Adrenal gland (tissue), 12 donors: ENCODE measurements around the gene PSMB3. TPM values are rescaled to one million over a fixed set of nuclear protein-coding genes. Genes with fewer than 3 reads are reported as not detected.
A peak's percentile ranks its signal among the peaks of the same experiment; 100 is the strongest.
"Not testable (repeated sequence)": the region's sequence is repeated elsewhere in the genome, so short reads cannot be mapped to it uniquely, and the experiment has no call there.

Experiments
- DNase-seq, 7 donors: peaks; one replicate each; pipeline ENCODE4 v3.0.0-alpha.2; 2019 to 2020
- H3K27ac ChIP-seq, 5 donors: fragments of 200-600 bp; sonication (generic) in 4 of 5; 1 replicate in 3 of 5; 2 replicates in 2 of 5; pipeline versions ENCODE4 v1.5.1 to v1.8.0; 2016 to 2020; ENCODE audit warnings: mild to moderate bottlenecking in 1 of 5
- H3K27me3 ChIP-seq: fragments of 200-600 bp; 2 replicates; pipeline ENCODE4 v1.8.0; 2021
- H3K36me3 ChIP-seq, 2 donors: fragments of 200-600 bp; replicated peaks in 1 of 2; 1 replicate in 1 of 2; 2 replicates in 1 of 2; pipeline versions ENCODE4 v1.5.1 to v1.8.0; 2018 to 2022
- H3K4me1 ChIP-seq, 2 donors: fragments of 200-600 bp; replicated peaks in 1 of 2; 1 replicate in 1 of 2; 2 replicates in 1 of 2; pipeline versions ENCODE4 v1.5.1 to v1.8.0; 2018 to 2021
- H3K4me3 ChIP-seq, 4 donors: fragments of 200-600 bp; sonication (generic) in 3 of 4; one replicate each; pipeline ENCODE4 v1.5.1; 2016 to 2018
- H3K9me3 ChIP-seq, 3 donors: fragments of 200-600 bp; sonication (generic) in 1 of 3; replicated peaks in 1 of 3; 1 replicate in 2 of 3; 2 replicates in 1 of 3; pipeline versions ENCODE4 v1.5.1 to v1.8.0; 2016 to 2021
- CTCF ChIP-seq, 6 experiments: fragments of 450-650 bp in 4 of 6; fragments of 200-600 bp in 2 of 6; sonication (generic) in 1 of 6; IDR thresholded peaks; 1 replicate in 5 of 6; 2 replicates in 1 of 6; pipeline versions ENCODE4 v1.5.1 to v1.8.0; 2016 to 2021; ENCODE audit warnings: antibody characterized with exemption in 6 of 6, mild to moderate bottlenecking in 2 of 6, moderate library complexity in 1 of 6
- POLR2A ChIP-seq, 2 donors: fragments of 450-650 bp; IDR thresholded peaks; one replicate each; pipeline ENCODE4 v1.6.1; 2017; ENCODE audit warnings: antibody characterized with exemption in 2 of 2, mild to moderate bottlenecking in 2 of 2, moderate library complexity in 1 of 2
- WGBS, 4 donors: extraction: QIAGEN DNeasy Blood & Tissue Kit in 2 of 4; methylation state at CpG; one replicate each; pipeline versions ENCODE4 v1.1.5 to v1.1.7; 2013 to 2017; 5-methylcytosine and 5-hydroxymethylcytosine counted together
- intact Hi-C, 2 donors: fragments of 100-400 bp; cut with DNase I; formaldehyde crosslinking; loops; one replicate each; pipeline versions ENCODE4 v1.14.1 to v1.15.0; 2022 to 2023
- polyA plus RNA-seq, 3 donors: library from polyadenylated mRNA; stranded (reverse); fragments of 200-250 nt in 2 of 3; fragments of 350-450 nt in 1 of 3; fragmentation: Illumina TruSeq in 1 of 3; extraction: RNeasy Lipid Tissue Mini Kit (QIAGEN cat#74804) in 1 of 3; gene quantifications; one replicate each; pipeline ENCODE4 v1.2.3, GENCODE V29; 2013 to 2014
- total RNA-seq, 9 donors: library from RNA; depleted of rRNA in 4 of 9; stranded (reverse); fragments of >200 nt in 4 of 9; fragments of 120-200 nt in 1 of 9; fragmentation: NEBNext Ultra II Directional in 1 of 9; extraction: Animal tissue kit (Norgen Biotek cat#: 25700) in 1 of 9; gene quantifications; one replicate each; pipeline versions ENCODE4 v1.1.0 to v1.2.4, GENCODE V29; 2013 to 2023
- donor health status: healthy with polysubstance abuse.
- donor health status: Bipolar disorder and iron deficiency.
- donor health status: DM: yes; HTN: yes; CAD: no.
- donor health status: DM: no; HTN: no; CAD: no.
- donor health status: DM: no; HTN: no; CAD: no.
- donor health status: DM: yes; HTN: yes; CAD: no.

Gene PSMB3
- total and polyA plus RNA-seq, 12 donors, result 138 to 556 (median 242) TPM

DNA sequence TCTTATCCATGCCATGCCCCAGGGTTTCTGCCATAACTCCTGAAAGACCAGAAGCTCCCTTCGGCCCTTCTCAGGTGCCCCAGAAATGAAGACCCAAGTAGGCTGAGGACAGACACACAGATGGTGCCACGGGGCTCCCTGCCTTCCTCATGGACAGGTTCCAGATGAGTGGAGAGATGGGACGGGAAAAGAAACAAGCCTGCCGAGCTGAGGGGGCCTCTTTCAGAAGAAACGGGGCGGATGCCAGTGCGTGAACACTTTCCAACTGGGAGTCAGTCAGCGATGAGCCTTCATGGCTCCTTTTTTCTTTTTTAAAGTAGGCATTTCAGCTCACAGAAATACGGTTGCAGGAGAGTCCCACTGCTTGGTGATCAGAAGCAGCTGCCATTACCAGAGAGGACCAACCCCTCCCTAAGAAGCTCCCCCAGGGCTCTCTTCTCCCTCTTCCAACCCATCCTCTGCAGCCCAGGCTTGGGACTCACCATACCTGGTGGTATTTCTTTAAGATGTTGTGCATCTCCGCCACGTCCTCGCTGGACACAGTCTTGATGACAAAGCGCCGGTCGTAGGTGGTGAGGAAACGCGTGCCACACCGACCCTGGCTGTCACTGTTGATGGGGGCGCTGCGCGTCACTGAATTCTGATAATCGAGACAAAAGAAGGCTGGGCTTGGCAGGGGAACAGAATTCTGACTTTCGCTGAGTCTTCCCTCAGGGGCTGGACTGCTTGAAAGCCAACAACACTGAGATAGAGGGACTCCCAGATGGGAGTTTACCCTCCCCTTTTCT, 27.6 kb downstream of the PSMB3 start:
- TF ChIP-seq POLR2A (IDR thresholded peaks at IDR 0.05), result no peak
- TF ChIP-seq CTCF (IDR thresholded peaks at IDR 0.05), result no peak
- Histone ChIP-seq H3K4me3 (no peak overlapping the region), H3K36me3 (peaks cover 0 to 98% of the 10 kb centered on the region in 2 donors), H3K27me3 (no peaks in the 10 kb centered on the region), H3K9me3 (no peaks in the 10 kb centered on the region), H3K4me1 (no peaks in the 10 kb centered on the region), H3K27ac (no peak overlapping the region)
- intact Hi-C loops, result no loop called here
- DNase-seq, result no peak
- 89 to 92% (median 89%) methylated on average over 23 of the region's 23 CpGs for WGBS, 4 donors

- Histone ChIP-seq H3K36me3 (peaks cover 0 to 82% of the 10 kb centered on the region in 2 donors), H3K4me1 (peaks cover 0 to 10% of the 10 kb centered on the region in 2 donors), H3K27ac (no peak overlapping the region), H3K27me3 (no peaks in the 10 kb centered on the region), H3K4me3 (no peak overlapping the region), H3K9me3 (no peaks in the 10 kb centered on the region)
- no peak for DNase-seq
- TF ChIP-seq CTCF (IDR thresholded peaks at IDR 0.05) (no peak), POLR2A (IDR thresholded peaks at IDR 0.05) (no peak)
- intact Hi-C loops, result no loop called here
- 74 to 80% (median 75%) methylated on average over 3 of the region's 3 CpGs for WGBS, 4 donors
Measured at GRCh38 chr17:38783227-38783626, 30.7 kb downstream of the PSMB3 start.

DNA sequence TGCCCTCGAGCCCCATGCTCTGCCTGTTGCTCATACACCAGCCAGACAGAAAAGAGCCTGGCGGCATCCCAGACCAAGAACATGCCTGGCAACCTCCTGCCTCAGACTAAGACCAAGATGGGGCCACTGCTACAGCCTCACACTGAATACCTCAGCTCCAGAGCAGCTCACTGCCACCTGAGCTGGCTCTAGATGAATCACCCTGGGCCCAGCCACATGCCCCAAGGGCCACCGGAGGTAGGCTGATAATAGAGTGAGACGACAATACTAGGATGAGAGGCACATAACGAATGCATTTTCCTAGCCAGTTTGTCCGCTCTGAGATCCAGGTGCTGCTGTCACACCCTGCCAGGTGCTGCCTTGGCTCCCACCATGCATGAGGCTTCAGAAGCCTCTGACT, 33.8 kb downstream of the PSMB3 start:
- Histone ChIP-seq H3K27me3 (no peaks in the 10 kb centered on the region), H3K9me3 (no peaks in the 10 kb centered on the region), H3K4me3 (no peak overlapping the region), H3K36me3 (peaks cover 0 to 51% of the 10 kb centered on the region in 2 donors), H3K27ac (no peak overlapping the region), H3K4me1 (peaks cover 7 to 27% of the 10 kb centered on the region in 2 donors)
- intact Hi-C loops, result no loop called here
- DNase-seq, result peak in 2 of 7 donors; percentile 40 to 42
- WGBS, 4 donors, result 47 to 85% (median 62%) methylated on average over 2 to 6 of the region's 6 CpGs
- no peak for TF ChIP-seq POLR2A (IDR thresholded peaks at IDR 0.05)
- no peak for TF ChIP-seq CTCF (IDR thresholded peaks at IDR 0.05)

DNA sequence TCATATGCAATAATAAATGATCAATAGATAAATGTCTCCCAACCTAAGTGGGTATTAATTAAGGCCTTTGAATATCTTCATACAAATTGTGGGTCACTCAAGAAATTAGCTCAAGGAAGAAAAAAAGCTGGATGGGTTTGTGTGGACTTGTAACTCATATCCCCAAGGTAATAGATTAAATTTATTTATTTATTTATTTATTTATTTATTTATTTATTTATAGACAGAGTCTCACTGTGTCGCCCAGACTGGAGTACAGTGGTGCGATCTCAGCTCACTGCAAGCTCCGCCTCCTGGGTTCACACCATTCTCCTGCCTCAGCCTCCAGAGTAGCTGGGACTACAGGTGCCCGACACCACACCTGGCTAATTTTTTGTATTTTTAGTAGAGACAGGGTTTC, 35.5 kb downstream of the PSMB3 start:
- WGBS, 4 donors, result 92 to 100% (median 97%) methylated on average over 4 of the region's 4 CpGs

DNA sequence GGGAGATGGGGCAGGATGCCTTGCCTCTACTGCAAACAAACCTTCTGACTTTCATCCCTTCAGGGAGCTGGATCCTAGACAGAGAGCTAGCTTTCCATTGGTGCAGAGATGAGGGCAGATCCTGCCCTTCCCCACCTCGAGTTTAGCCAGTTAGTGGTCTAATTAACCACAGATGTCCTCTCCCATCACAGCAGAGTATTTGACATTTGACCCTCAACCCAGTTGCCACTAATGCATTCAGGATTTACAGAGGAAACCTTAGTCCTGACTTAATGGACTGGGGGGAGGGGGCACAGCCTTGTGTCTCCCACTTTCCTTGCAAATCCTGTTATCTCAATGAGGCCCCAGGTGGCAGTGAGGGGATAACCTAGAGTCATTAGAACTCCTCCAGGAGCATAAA, 36.6 kb downstream of the PSMB3 start:
- no peaks in the 10 kb centered on the region for H3K9me3 ChIP-seq
- H3K36me3 ChIP-seq, result peaks cover 0 to 25% of the 10 kb centered on the region in 2 donors
- intact Hi-C loops, result no loop called here
- WGBS, 4 donors, result 0 to 22% (median 4%) methylated on average over 1 of the region's 1 CpG
- TF ChIP-seq CTCF (IDR thresholded peaks at IDR 0.05) (no peak), POLR2A (IDR thresholded peaks at IDR 0.05) (no peak)
- H3K4me1 ChIP-seq, result peaks cover 7 to 32% of the 10 kb centered on the region in 2 donors
- H3K4me3 ChIP-seq, result no peak overlapping the region
- H3K27me3 ChIP-seq, result no peaks in the 10 kb centered on the region
- no peak overlapping the region for H3K27ac ChIP-seq
- no peak for DNase-seq

More for the DNA sequence above, 35.5 kb downstream of the PSMB3 start:
- DNase-seq, intact Hi-C loops, H3K27me3 ChIP-seq, H3K9me3 ChIP-seq, H3K4me3 ChIP-seq, H3K27ac ChIP-seq: not testable (repeated sequence)
- H3K36me3 ChIP-seq, result peaks cover 0 to 36% of the 10 kb centered on the region in 2 donors
- peaks cover 7 to 29% of the 10 kb centered on the region in 2 donors for H3K4me1 ChIP-seq

- peak in 1 of 7 donors; percentile 25 for DNase-seq
- Histone ChIP-seq H3K36me3 (peaks cover 0 to 15% of the 10 kb centered on the region in 2 donors), H3K27ac (peak overlapping the region in 1 of 5 donors; percentile 26), H3K4me1 (peaks cover 7 to 38% of the 10 kb centered on the region in 2 donors)
- H3K4me3 ChIP-seq, intact Hi-C loops, H3K27me3 ChIP-seq, H3K9me3 ChIP-seq: not testable (repeated sequence)
- 57 to 76% (median 66%) methylated on average over 13 of the region's 13 CpGs for WGBS, 4 donors
Measured at GRCh38 chr17:38790148-38790707, 37.7 kb downstream of the PSMB3 start.
